NCI-H128 (cell line): ENCODE results near the gene LYST.
"Not testable (repeated sequence)": the region's sequence is repeated elsewhere in the genome, so short reads cannot be mapped to it uniquely, and the experiment has no call there.

Experiments used
- DNase-seq: peaks from one replicate; lab custom pipeline; 2025; ENCODE audit not compliant: unreplicated experiment; lab: John Stamatoyannopoulos, UW

Gene LYST

DNA sequence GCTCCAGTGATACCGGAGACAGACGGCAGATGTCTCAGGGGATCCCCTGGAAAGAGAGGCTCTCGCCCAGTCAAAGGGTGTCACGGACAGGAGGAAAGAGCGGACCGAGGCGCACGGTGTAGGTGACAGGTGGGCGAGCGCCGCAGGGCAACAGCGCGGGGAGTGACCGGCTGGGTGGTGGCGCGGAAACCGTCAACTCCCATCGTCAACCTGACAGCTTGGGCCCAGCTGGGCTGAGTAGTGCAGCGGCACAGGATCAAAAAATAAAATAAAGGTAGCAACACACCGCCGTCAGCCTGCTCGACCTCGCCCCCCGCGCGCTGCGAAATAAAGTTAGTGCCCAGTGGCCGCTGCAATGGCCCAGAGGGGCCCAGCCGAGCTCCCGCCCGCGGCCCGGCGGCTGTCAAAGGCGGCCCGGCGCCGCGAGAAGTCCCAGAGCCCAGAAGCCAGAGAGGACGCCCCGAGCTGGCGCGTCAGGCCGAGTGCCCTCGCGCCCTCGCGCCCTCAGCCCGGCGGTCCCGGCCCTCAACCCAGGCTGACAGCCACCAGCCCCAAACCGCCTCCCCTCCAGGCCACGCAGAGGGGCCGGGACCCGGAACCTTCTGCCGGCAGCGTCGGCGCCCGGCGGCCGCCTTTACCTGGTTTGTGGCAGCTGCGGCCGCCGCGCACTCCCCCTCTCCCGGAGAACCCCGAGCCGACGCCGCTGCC is at the start of gene LYST:
Gene LYST, minus strand, starts transcription at position 702 of the 708 bp plus-strand sequence. CDS start 36,489 bp downstream, outside the sequence.
- peak; percentile 12 for DNase-seq

- DNase-seq: not testable (repeated sequence)
Observed at GRCh38 chr1:235915489-235915888, 48.8 kb upstream of the LYST start.

GRCh38 chr1:235913311-235913710 is 46.6 kb upstream of the LYST start:
- DNase-seq: no peak

DNA sequence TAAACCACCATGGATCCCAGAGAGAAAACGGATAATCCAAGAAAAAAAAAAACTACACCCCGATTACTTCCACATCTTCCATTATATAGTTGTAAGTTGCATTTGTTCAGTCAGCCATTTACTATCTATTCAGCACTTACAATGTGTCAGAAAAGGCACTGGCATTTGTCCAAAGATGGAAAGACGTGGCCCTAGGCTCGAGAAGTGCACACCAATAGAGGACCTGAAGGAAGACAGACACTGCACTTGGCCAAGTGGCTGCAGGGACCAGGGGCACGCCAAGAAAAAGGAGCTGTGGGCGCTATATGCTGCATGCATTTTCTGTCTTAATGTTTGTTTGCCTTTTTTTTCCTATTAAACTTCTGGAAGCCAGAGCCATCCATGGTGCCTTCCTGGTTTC is 45.2 kb upstream of the LYST start:
- DNase-seq: no peak

- DNase-seq: no peak
Observed at GRCh38 chr1:235911300-235911662, 44.6 kb upstream of the LYST start.

DNA sequence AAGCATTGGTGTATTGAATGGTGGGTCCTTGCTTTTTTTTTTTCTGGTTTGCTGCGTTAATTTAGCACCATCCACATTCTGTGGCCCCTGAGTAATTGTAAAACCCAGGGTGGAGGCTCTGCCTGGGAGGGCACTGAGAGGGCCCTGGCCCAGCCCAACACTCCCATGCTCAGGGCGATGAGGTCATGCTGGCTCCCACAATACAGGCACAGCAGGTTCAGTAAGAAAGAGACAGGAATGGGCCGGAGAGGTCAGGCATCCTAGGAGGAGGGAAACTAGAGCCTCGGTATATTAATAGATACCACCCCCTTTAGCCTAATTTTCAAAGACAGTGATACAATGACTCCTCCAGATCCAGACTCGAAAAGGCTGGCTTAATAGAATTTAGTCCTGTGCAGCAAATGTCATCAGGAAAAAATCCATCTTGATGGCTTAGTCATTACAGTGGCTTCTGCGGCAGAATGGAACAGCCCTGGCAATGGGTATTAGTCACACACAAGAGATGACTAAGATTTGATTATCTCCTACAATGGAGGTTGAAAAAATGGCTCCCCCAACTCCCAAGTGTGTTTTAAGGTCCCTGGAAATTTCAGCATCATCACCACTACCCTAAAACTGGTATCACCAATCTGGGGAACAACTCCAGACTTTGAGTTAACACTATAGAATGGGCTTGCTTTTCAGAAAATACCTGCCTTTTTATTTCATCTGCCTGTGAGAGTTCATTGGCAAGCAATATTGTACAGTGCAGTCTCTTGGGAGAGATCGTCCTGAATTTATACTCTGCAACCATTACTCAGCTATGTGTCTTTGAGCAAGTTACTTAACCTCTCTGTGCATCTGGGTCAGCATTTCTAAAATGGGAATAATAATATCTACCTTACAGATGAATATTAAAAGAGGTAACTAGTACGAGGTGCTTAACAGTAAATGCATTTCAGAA is 43.9 kb upstream of the LYST start:
- DNase-seq: no peak

DNA sequence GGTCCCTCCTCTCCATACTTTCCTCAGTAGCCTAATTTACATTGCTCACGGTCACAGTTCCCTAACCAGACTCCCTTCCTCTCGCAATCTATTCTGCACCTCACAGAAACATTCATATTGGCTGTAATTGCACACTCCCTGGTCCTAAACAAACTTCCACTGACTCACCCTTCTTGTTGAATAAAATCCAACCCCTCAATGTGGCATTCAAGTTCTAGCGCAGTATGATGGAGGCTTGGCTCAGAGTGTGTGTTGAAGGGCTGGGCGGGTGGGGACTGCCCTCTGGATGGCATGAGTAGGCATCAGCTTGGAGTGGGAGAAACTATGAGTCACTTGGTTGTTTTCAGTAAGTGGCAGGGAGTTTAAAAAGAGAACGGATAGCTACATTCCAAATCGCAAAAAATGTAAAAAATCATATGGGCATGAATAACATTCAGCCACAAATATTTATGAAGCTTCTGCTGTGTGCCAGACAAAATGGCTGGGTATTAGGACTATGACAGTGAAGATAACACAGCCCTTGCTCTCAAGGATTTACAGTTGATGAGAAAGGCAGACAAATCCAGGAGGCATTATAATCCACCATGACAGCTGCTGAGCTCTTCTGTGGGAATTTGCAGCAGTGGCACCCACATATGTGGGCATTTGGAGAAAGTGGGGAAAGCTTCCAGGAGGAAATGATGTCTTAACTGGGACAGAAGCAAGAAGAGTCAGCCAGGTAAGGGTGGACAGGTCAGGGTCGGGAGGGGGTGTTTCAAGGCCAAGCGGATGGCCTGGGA is 42.2 kb upstream of the LYST start:
- DNase-seq: no peak

- DNase-seq: no peak
Observed at GRCh38 chr1:235907897-235908240, 41.2 kb upstream of the LYST start.

DNA sequence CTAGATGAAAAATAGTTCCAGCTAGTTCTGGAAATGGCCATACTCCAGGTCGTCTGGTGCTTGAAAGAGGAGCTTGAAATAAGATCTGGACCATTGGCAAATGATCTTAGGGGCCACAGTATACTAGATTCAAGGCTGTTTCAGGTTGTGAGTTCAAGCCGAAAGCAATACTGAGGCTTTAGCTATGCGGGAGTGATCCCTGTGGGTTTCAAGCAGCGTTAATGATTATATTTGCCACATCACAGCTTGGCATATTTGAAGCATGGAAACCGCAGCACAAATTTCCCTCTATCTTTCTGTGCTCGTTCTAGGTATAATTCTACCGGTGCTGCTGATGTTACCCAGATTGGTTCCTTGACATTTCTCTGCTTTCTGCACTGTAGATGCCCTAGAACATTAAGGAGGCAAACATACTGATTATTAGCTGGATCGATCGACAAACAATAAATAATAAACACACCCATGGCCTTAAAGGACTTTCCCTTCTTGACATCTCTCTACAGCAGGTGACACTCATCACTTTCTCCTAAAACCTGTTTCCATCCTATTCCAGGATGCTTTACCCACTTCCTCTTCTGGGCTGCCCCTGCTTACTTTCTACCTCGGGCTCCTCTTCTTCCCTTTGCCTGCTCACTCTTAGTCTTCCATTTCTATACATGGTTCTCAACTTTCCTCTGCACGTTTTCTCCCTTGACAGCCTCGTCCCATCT is 40.6 kb upstream of the LYST start:
- no peak for DNase-seq

GRCh38 chr1:235906436-235906835 is 39.7 kb upstream of the LYST start:
- DNase-seq: no peak

- DNase-seq: not testable (repeated sequence)
Observed at GRCh38 chr1:235903809-235904208, 37.1 kb upstream of the LYST start.

GRCh38 chr1:235902677-235903542 is 36.2 kb upstream of the LYST start:
- no peak for DNase-seq

GRCh38 chr1:235901461-235901860 is 34.8 kb upstream of the LYST start:
- DNase-seq: no peak

GRCh38 chr1:235898126-235898525 is 31.4 kb upstream of the LYST start:
- no peak for DNase-seq

GRCh38 chr1:235893840-235894239 is 27.1 kb upstream of the LYST start:
- no peak for DNase-seq

- DNase-seq: no peak
Observed at GRCh38 chr1:235892734-235893413, 26.2 kb upstream of the LYST start.

GRCh38 chr1:235892202-235892601 is 25.5 kb upstream of the LYST start:
- no peak for DNase-seq

DNA sequence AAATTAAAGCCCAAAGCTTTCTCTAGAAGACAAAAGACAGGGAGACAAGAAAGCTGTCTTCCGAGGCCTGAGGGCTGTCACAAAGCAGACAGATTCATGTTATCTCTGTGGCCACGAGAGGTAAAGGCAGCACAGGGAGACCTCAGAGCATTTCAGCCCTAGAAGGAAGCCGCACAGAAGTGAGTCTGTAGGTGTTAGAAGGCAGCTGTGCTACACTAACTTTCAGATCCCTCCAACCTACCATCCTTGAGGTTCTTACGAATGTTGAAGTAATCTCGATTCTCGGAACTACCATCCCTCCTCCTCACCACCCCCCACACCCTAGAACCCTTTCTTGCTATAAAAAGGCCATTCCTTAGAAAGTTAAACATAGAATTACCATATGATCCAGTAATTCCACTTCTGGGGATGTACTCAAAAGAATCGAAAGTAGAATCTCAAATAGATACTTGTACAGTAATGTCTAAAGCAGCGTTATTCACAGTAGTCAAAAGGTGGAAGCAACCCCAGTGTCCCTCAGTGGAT is 21.5 kb upstream of the LYST start:
- DNase-seq: no peak

DNA sequence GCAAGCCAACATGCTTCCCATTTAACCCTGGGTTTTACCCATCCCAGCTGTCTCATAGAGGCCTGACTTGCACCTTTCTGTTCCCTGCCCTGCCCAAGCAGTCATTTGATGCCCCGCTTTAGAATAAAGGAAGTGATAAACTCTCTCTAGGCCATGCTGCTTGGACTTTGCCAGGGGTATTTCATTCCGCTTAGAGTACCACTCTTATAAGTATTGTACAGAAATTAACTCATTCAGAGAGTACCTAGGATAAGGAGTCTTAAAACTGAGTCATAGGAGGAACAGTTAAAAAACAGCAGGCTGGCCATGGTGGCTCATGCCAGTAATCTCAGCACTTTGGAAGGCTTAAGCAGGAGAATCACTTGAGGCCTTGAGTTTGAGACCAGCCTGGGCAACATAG is 21.0 kb upstream of the LYST start:
- no peak for DNase-seq
